Endodermal cell (in vitro differentiated cells): Measurements from ENCODE around the gene ZNF750. TPM values are rescaled to one million over a fixed set of nuclear protein-coding genes. Genes with fewer than 3 reads are reported as not detected.

Source experiments
- DNase-seq: peaks from one replicate; pipeline ENCODE4 v3.0.0-alpha.2; 2017
- H3K27ac ChIP-seq: 2 replicates; pipeline ENCODE4 v1.5.1; 2013; ENCODE audit warnings: mild to moderate bottlenecking, low read depth, low read length, moderate library complexity
- H3K27me3 ChIP-seq: 2 replicates; pipeline ENCODE4 v1.6.1; 2013; ENCODE audit warnings: mild to moderate bottlenecking, low read length, moderate library complexity; ENCODE audit not compliant: insufficient read depth, control insufficient read depth, poor library complexity, severe bottlenecking
- H3K36me3 ChIP-seq: 2 replicates; pipeline ENCODE4 v1.7.0; 2013; ENCODE audit warnings: mild to moderate bottlenecking, low read length, moderate library complexity; ENCODE audit not compliant: control insufficient read depth, insufficient read depth
- H3K4me1 ChIP-seq: one replicate; pipeline ENCODE4 v1.7.0; 2013; ENCODE audit warnings: low read length; ENCODE audit not compliant: control insufficient read depth, insufficient read depth
- H3K4me3 ChIP-seq: 2 replicates; pipeline ENCODE4 v1.5.1; 2013; ENCODE audit warnings: mild to moderate bottlenecking, low read length, moderate library complexity
- H3K9ac ChIP-seq: 2 replicates; pipeline ENCODE4 v1.6.1; 2013; ENCODE audit warnings: mild to moderate bottlenecking, low read length, moderate library complexity; ENCODE audit not compliant: poor library complexity, severe bottlenecking; ENCODE audit errors: extremely low read depth
- H3K9me3 ChIP-seq: 2 replicates; pipeline ENCODE4 v1.6.1; 2013; ENCODE audit warnings: mild to moderate bottlenecking, low read length, moderate library complexity; ENCODE audit not compliant: control insufficient read depth
- H3K27ac Mint-ChIP-seq: 2 replicates; pipeline ENCODE4 v1.8.0; 2020; ENCODE audit warnings: mixed read lengths
- H3K27me3 Mint-ChIP-seq: 2 replicates; pipeline ENCODE4 v1.8.0; 2021; ENCODE audit warnings: mild to moderate bottlenecking, mixed read lengths; ENCODE audit not compliant: insufficient read depth
- H3K36me3 Mint-ChIP-seq: 2 replicates; pipeline ENCODE4 v1.8.0; 2020; ENCODE audit warnings: low read depth, mixed read lengths
- H3K4me1 Mint-ChIP-seq: 2 replicates; pipeline ENCODE4 v1.8.0; 2020; ENCODE audit warnings: mixed read lengths
- H3K4me3 Mint-ChIP-seq: 2 replicates; pipeline ENCODE4 v1.8.0; 2020; ENCODE audit warnings: mild to moderate bottlenecking, moderate library complexity, mixed read lengths
- H3K9me3 Mint-ChIP-seq: 2 replicates; pipeline ENCODE4 v1.8.0; 2020; ENCODE audit warnings: mild to moderate bottlenecking, mixed read lengths
- CTCF ChIP-seq: fragments of 200-600 bp; sonication (generic); conservative IDR thresholded peaks from 2 replicates; pipeline ENCODE4 v1.5.0; 2021; ENCODE audit warnings: antibody characterized with exemption, mild to moderate bottlenecking
- WGBS, 2 experiments: methylation state at CpG; one replicate each; pipeline versions ENCODE4 v1.1.5 to v1.1.7; 2013; ENCODE audit warnings: missing lambda C conversion rate in 2 of 2, mixed read lengths in 1 of 2; ENCODE audit not compliant: insufficient coverage in 1 of 2, insufficient read length in 1 of 2; 5-methylcytosine and 5-hydroxymethylcytosine counted together
- total RNA-seq, 2 donors: library from RNA; stranded (reverse); fragmentation: NEBNext Ultra II Directional in 1 of 2; extraction: Animal tissue kit (Norgen Biotek cat#: 25700) in 1 of 2; gene quantifications; 2 replicates in 1 of 2; 3 replicates in 1 of 2; pipeline ENCODE4 v1.2.1, GENCODE V29; 2021

Gene ZNF750
- total RNA-seq, 2 donors from 2014 or later = not detected

- no peak for TF ChIP-seq CTCF
- H3K27me3 Mint-ChIP-seq = no peaks in the 10 kb centered on the region
- no peaks in the 10 kb centered on the region for H3K4me1 Mint-ChIP-seq
- H3K4me1 ChIP-seq = no peaks in the 10 kb centered on the region
- H3K27ac ChIP-seq = no peak overlapping the region
- peaks cover 34% of the 10 kb centered on the region for H3K36me3 ChIP-seq
- no peak overlapping the region for H3K4me3 Mint-ChIP-seq
- H3K9me3 ChIP-seq = no peaks in the 10 kb centered on the region
- WGBS, 2 experiments = 91 to 92% methylated on average over 24 to 29 of the region's 29 CpGs
- no peak overlapping the region for H3K9ac ChIP-seq
- H3K4me3 ChIP-seq = no peak overlapping the region
- no peak for DNase-seq
- peaks cover 35% of the 10 kb centered on the region for H3K36me3 Mint-ChIP-seq
- H3K27ac Mint-ChIP-seq = peak overlapping the region; percentile 74
- no peaks in the 10 kb centered on the region for H3K9me3 Mint-ChIP-seq
- no peaks in the 10 kb centered on the region for H3K27me3 ChIP-seq
Measured at GRCh38 chr17:82831041-82831817, 8.6 kb downstream of the ZNF750 start.

- no peak overlapping the region for H3K9ac ChIP-seq
- no peak for DNase-seq
Measured at GRCh38 chr17:82830249-82830661, 9.6 kb downstream of the ZNF750 start.

GRCh38 chr17:82828875-82829487 is 10.8 kb downstream of the ZNF750 start:
- H3K36me3 ChIP-seq = peaks cover 32% of the 10 kb centered on the region
- H3K9me3 ChIP-seq = no peaks in the 10 kb centered on the region
- 96 to 98% methylated on average over 15 to 26 of the region's 26 CpGs for WGBS, 2 experiments
- H3K4me3 ChIP-seq = no peak overlapping the region
- Mint-ChIP-seq H3K4me3 (no peak overlapping the region), H3K27ac (no peak overlapping the region), H3K9me3 (no peaks in the 10 kb centered on the region), H3K4me1 (no peaks in the 10 kb centered on the region), H3K36me3 (peaks cover 38% of the 10 kb centered on the region), H3K27me3 (no peaks in the 10 kb centered on the region)
- TF ChIP-seq CTCF = no peak
- no peaks in the 10 kb centered on the region for H3K4me1 ChIP-seq
- DNase-seq = no peak
- no peak overlapping the region for H3K9ac ChIP-seq
- H3K27ac ChIP-seq = no peak overlapping the region
- H3K27me3 ChIP-seq = no peaks in the 10 kb centered on the region

More at GRCh38 chr17:82830249-82830661, 9.6 kb downstream of the ZNF750 start:
- Histone ChIP-seq H3K4me1 (no peaks in the 10 kb centered on the region), H3K4me3 (no peak overlapping the region), H3K27me3 (no peaks in the 10 kb centered on the region), H3K27ac (no peak overlapping the region), H3K9me3 (no peaks in the 10 kb centered on the region), H3K36me3 (peaks cover 32% of the 10 kb centered on the region)
- Mint-ChIP-seq H3K9me3 (no peaks in the 10 kb centered on the region), H3K27ac (no peak overlapping the region), H3K4me1 (no peaks in the 10 kb centered on the region), H3K4me3 (no peak overlapping the region), H3K36me3 (peaks cover 35% of the 10 kb centered on the region), H3K27me3 (no peaks in the 10 kb centered on the region)
- 95% methylated on average over 18 to 22 of the region's 22 CpGs for WGBS, 2 experiments
- TF ChIP-seq CTCF = no peak
